ENCODE results near the gene LRRC71.

GRCh38 chr1:156874572-156875340 is 45.7 kb upstream of the LRRC71 start:
- no peak for TF ChIP-seq CTCF (IDR thresholded peaks at IDR 0.05)
- TF ChIP-seq POLR2A (IDR thresholded peaks at IDR 0.05), result no peak
